Muscle of leg (tissue), 11 donors: ENCODE measurements around the gene RASIP1. TPM values are rescaled to one million over a fixed set of nuclear protein-coding genes. Genes with fewer than 3 reads are reported as not detected.

Experiments
- DNase-seq: peaks from one replicate; pipeline ENCODE4 v3.0.0; 2013
- H3K27ac ChIP-seq: one replicate; pipeline ENCODE4 v1.5.1; 2013; ENCODE audit warnings: mild to moderate bottlenecking, low read length, control low read depth
- H3K27me3 ChIP-seq: one replicate; pipeline ENCODE4 v1.6.1; 2013; ENCODE audit warnings: low read length; ENCODE audit not compliant: control insufficient read depth, insufficient read depth
- H3K36me3 ChIP-seq: one replicate; pipeline ENCODE4 v1.6.1; 2013; ENCODE audit warnings: low read length; ENCODE audit not compliant: control insufficient read depth, insufficient read depth
- H3K4me1 ChIP-seq: one replicate; pipeline ENCODE4 v1.6.1; 2013; ENCODE audit warnings: low read length; ENCODE audit not compliant: control insufficient read depth, insufficient read depth
- H3K4me3 ChIP-seq: one replicate; pipeline ENCODE4 v1.5.1; 2013; ENCODE audit warnings: low read length, control low read depth
- H3K9me3 ChIP-seq: replicated peaks from 2 replicates; pipeline ENCODE4 v1.6.1; 2013; ENCODE audit warnings: low read depth, low read length; ENCODE audit not compliant: control insufficient read depth
- WGBS: methylation state at CpG from one replicate; pipeline ENCODE4 v1.1.5; 2013; ENCODE audit warnings: missing lambda C conversion rate; ENCODE audit not compliant: insufficient coverage; 5-methylcytosine and 5-hydroxymethylcytosine counted together
- polyA plus RNA-seq, 8 donors: library from polyadenylated mRNA; unstranded; fragments of 120-200 nt; gene quantifications; one replicate each; pipeline versions ENCODE4 v1.2.1 to v1.2.3, GENCODE V29; 2013; ENCODE audit warnings: inconsistent platforms in 1 of 8, low replicate concordance in 1 of 8; ENCODE audit not compliant: insufficient read length in 8 of 8, insufficient read depth in 1 of 8
- total RNA-seq: library from RNA; stranded (reverse); fragments of 120-200 nt; gene quantifications from one replicate; pipeline ENCODE4 v1.2.4, GENCODE V29; 2013

Gene RASIP1
- total and polyA plus RNA-seq, 9 donors = 14.1 to 27.7 (median 24.5) TPM

GRCh38 chr19:48756212-48756611 lies 15.8 kb upstream of the RASIP1 start:
- WGBS = 81% methylated on average over 6 of the region's 11 CpGs
- Histone ChIP-seq H3K4me1 (peaks cover 19% of the 10 kb centered on the region), H3K36me3 (no peaks in the 10 kb centered on the region), H3K27me3 (peaks cover 41% of the 10 kb centered on the region), H3K9me3 (no peaks in the 10 kb centered on the region), H3K27ac (no peak overlapping the region), H3K4me3 (no peak overlapping the region)
- no peak for DNase-seq

GRCh38 chr19:48755787-48756186 lies 15.4 kb upstream of the RASIP1 start:
- no peaks in the 10 kb centered on the region for H3K9me3 ChIP-seq
- H3K36me3 ChIP-seq = no peaks in the 10 kb centered on the region
- H3K27me3 ChIP-seq = peaks cover 42% of the 10 kb centered on the region
- H3K27ac ChIP-seq = no peak overlapping the region
- no peak overlapping the region for H3K4me3 ChIP-seq
- DNase-seq = no peak
- H3K4me1 ChIP-seq = peaks cover 16% of the 10 kb centered on the region
- WGBS = 72% methylated on average over 4 of the region's 5 CpGs

GRCh38 chr19:48755084-48755641 lies 14.8 kb upstream of the RASIP1 start, which contains the start of gene FGF21:
TSS of gene FGF21 (plus strand) at chr19:48755524. CDS start at chr19:48756237, 713 bp downstream.
- no peak for DNase-seq
- H3K36me3 ChIP-seq = no peaks in the 10 kb centered on the region
- H3K4me3 ChIP-seq = no peak within 1 kb of the TSS
- peaks cover 45% of the 10 kb centered on the region for H3K27me3 ChIP-seq
- H3K4me1 ChIP-seq = peaks cover 15% of the 10 kb centered on the region
- no peak within 1 kb of the TSS for H3K27ac ChIP-seq
- no peaks in the 10 kb centered on the region for H3K9me3 ChIP-seq
- WGBS = 53% methylated on average over 3 of the region's 4 CpGs

GRCh38 chr19:48752496-48753365 lies 12.3 kb upstream of the RASIP1 start, which contains the start of gene FUT1:
TSS of gene FUT1 (minus strand) at chr19:48752641. CDS start at chr19:48751281, 1,360 bp downstream.
- Histone ChIP-seq H3K27me3 (peaks cover 56% of the 10 kb centered on the region), H3K27ac (peak within 1 kb of the TSS; percentile 55)
- under 1% methylated on average over 71 of the region's 73 CpGs for WGBS

GRCh38 chr19:48751845-48752495 lies 11.6 kb upstream of the RASIP1 start:
- Histone ChIP-seq H3K36me3 (no peaks in the 10 kb centered on the region), H3K9me3 (no peaks in the 10 kb centered on the region), H3K4me1 (peaks cover 20% of the 10 kb centered on the region), H3K27ac (peak overlapping the region; percentile 55), H3K27me3 (peaks cover 57% of the 10 kb centered on the region), H3K4me3 (peak overlapping the region; percentile 25)
- no peak for DNase-seq
- 14% methylated on average over 6 of the region's 20 CpGs for WGBS

More at GRCh38 chr19:48752496-48753365, 12.3 kb upstream of the RASIP1 start, which contains the start of gene FUT1:
- Histone ChIP-seq H3K4me3 (peak within 1 kb of the TSS; percentile 25), H3K36me3 (no peaks in the 10 kb centered on the region), H3K9me3 (no peaks in the 10 kb centered on the region), H3K4me1 (peaks cover 15% of the 10 kb centered on the region)
- DNase-seq = peak; percentile 59

- H3K4me3 ChIP-seq = no peak overlapping the region
- peaks cover 67% of the 10 kb centered on the region for H3K27me3 ChIP-seq
- peaks cover 29% of the 10 kb centered on the region for H3K4me1 ChIP-seq
- no peak overlapping the region for H3K27ac ChIP-seq
- no peak for DNase-seq
- no peaks in the 10 kb centered on the region for H3K36me3 ChIP-seq
- 85% methylated on average over 29 of the region's 29 CpGs for WGBS
- H3K9me3 ChIP-seq = no peaks in the 10 kb centered on the region
These were observed 10.5 kb upstream of the RASIP1 start for GRCh38 chr19:48750771-48751504.

GRCh38 chr19:48750351-48750750 lies 9.9 kb upstream of the RASIP1 start:
- 93% methylated on average over 31 of the region's 31 CpGs for WGBS
- Histone ChIP-seq H3K27ac (no peak overlapping the region), H3K4me3 (no peak overlapping the region), H3K9me3 (peaks cover 2% of the 10 kb centered on the region), H3K36me3 (no peaks in the 10 kb centered on the region), H3K4me1 (peaks cover 29% of the 10 kb centered on the region), H3K27me3 (peaks cover 73% of the 10 kb centered on the region)
- DNase-seq = no peak

- Histone ChIP-seq H3K27ac (no peak overlapping the region), H3K4me1 (peaks cover 29% of the 10 kb centered on the region), H3K27me3 (peaks cover 71% of the 10 kb centered on the region), H3K9me3 (peaks cover 2% of the 10 kb centered on the region), H3K4me3 (no peak overlapping the region), H3K36me3 (no peaks in the 10 kb centered on the region)
- DNase-seq = no peak
- 69% methylated on average over 4 of the region's 4 CpGs for WGBS
These were observed 9.3 kb upstream of the RASIP1 start for GRCh38 chr19:48749571-48750198.

- WGBS = 0% methylated on average over 19 of the region's 31 CpGs
These were observed 6.5 kb upstream of the RASIP1 start, which contains the start of gene IZUMO1 for GRCh38 chr19:48746738-48747575. TSS of gene IZUMO1 (minus strand) at chr19:48746909. CDS start at chr19:48745859, 1,050 bp downstream.

More at GRCh38 chr19:48746738-48747575, 6.5 kb upstream of the RASIP1 start, which contains the start of gene IZUMO1:
- H3K27me3 ChIP-seq = peaks cover 46% of the 10 kb centered on the region
- peaks cover 16% of the 10 kb centered on the region for H3K4me1 ChIP-seq
- H3K36me3 ChIP-seq = no peaks in the 10 kb centered on the region
- peaks cover 2% of the 10 kb centered on the region for H3K9me3 ChIP-seq
- peak; percentile 91 for DNase-seq
- peak within 1 kb of the TSS; percentile 45 for H3K4me3 ChIP-seq
- H3K27ac ChIP-seq = peak within 1 kb of the TSS; percentile 92
